WERI-Rb-1 (cell line): ENCODE results near the gene PPP1R12A.
"Not testable (repeated sequence)": the region's sequence is repeated elsewhere in the genome, so short reads cannot be mapped to it uniquely, and the experiment has no call there.

Experiments
- DNase-seq: peaks from one replicate; pipeline ENCODE4 v3.0.0-alpha.2; 2020
- H3K27ac ChIP-seq: fragments of 250-450 bp; sonication (Bioruptor Pico); 2 replicates; pipeline ENCODE4 v1.5.1; 2020; ENCODE audit warnings: mild to moderate bottlenecking, moderate library complexity
- H3K27me3 ChIP-seq: fragments of 250-450 bp; sonication (Bioruptor Pico); 2 replicates; pipeline ENCODE4 v1.5.1; 2021; ENCODE audit warnings: mild to moderate bottlenecking, low read depth, moderate library complexity; ENCODE audit not compliant: insufficient read depth, severe bottlenecking
- H3K36me3 ChIP-seq: fragments of 250-450 bp; sonication (Bioruptor Pico); 2 replicates; pipeline ENCODE4 v1.5.1; 2020; ENCODE audit warnings: mild to moderate bottlenecking, moderate library complexity
- H3K4me3 ChIP-seq: 2 replicates; pipeline ENCODE4 v1.5.1; 2011; ENCODE audit warnings: low read depth, mild to moderate bottlenecking, control low read depth, low read length
- H3K9me3 ChIP-seq: fragments of 250-450 bp; sonication (Bioruptor Pico); 2 replicates; pipeline ENCODE4 v1.5.1; 2021; ENCODE audit warnings: mild to moderate bottlenecking, moderate library complexity; ENCODE audit not compliant: severe bottlenecking
- TF ChIP-seq, protein P1 (sequence below): IDR thresholded peaks from 2 replicates; pipeline ENCODE4 v1.5.1; 2011; ENCODE audit warnings: low read depth, mild to moderate bottlenecking, control low read depth, inconsistent platforms, low read length

PPP1R12A gene

DNA sequence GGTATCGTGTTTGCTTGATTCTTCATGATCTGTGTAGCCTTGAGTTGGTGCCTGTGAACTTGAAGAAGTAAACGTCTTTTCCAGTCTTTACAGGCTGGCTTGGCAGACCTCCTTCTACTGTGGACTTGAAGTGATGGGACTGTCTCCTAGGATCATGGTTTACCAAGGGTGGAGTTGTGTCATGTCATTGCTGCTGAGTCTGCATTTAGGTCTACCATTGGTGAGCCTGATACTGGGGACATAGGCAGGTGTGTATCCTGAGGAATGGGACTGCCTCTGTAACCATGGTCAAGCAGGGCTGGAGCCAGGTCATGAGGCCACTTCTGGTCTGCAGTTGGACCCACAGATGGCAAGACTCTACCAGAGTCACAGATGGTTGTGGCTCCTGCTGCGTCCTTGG lies 20.7 kb upstream of the PPP1R12A start:
- H3K27ac ChIP-seq, result no peak overlapping the region
- no peaks in the 10 kb centered on the region for H3K9me3 ChIP-seq
- H3K27me3 ChIP-seq, result no peaks in the 10 kb centered on the region
- H3K36me3 ChIP-seq, result no peaks in the 10 kb centered on the region
- TF ChIP-seq, protein P1, sequence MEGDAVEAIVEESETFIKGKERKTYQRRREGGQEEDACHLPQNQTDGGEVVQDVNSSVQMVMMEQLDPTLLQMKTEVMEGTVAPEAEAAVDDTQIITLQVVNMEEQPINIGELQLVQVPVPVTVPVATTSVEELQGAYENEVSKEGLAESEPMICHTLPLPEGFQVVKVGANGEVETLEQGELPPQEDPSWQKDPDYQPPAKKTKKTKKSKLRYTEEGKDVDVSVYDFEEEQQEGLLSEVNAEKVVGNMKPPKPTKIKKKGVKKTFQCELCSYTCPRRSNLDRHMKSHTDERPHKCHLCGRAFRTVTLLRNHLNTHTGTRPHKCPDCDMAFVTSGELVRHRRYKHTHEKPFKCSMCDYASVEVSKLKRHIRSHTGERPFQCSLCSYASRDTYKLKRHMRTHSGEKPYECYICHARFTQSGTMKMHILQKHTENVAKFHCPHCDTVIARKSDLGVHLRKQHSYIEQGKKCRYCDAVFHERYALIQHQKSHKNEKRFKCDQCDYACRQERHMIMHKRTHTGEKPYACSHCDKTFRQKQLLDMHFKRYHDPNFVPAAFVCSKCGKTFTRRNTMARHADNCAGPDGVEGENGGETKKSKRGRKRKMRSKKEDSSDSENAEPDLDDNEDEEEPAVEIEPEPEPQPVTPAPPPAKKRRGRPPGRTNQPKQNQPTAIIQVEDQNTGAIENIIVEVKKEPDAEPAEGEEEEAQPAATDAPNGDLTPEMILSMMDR, result no peak
- no peak overlapping the region for H3K4me3 ChIP-seq
- no peak for DNase-seq

DNA sequence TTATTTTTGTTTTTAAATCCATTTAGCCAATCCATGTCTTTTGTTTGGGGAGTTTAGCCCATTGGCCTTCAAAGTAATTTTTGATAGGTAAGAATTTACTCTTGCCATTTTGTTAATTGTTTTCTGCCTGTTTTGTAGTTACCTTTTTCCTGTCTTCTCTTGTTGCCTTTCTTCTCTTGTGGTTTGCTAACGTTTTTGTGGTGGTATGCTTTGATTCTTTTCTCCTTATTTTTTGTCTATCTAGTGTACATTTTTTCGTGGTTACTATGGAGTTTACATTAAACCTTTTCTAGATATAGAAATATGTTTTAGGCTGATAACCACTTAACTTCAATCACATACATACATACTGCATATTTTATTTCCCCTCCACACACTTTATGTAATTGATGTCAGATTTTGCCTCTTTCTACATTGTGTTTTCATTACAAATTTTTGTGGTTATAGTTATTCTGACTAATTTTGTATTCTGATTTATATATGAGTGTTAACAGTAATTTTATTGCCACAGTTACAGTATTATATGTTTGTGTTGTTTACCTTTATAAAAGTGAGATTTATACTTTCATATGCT lies 19.2 kb upstream of the PPP1R12A start:
- DNase-seq, result no peak
- TF ChIP-seq, protein P1, result no peak
- Histone ChIP-seq H3K36me3 (no peaks in the 10 kb centered on the region), H3K4me3 (no peak overlapping the region), H3K27ac (no peak overlapping the region), H3K9me3 (no peaks in the 10 kb centered on the region), H3K27me3 (no peaks in the 10 kb centered on the region)

DNA sequence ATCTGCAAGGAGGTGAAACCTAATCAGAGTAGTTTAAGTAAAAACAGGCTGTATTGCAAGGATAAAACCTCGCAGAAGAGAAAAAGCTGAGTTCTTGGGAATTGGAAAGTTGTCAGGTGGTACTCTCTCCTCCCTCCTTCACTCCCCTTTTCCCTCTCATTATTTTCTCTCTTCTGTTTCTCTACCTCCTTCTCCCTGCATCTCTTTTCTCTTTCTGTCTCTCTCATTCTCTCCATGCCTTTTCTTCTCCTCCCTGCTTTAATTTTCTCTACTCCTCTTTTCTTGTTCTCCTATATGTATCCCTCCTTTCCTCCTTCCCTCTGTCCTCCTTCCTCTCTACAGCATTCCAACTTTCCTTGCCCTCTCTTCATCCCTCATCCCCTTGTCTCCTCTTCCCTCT lies 14.2 kb upstream of the PPP1R12A start:
- no peaks in the 10 kb centered on the region for H3K36me3 ChIP-seq
- no peak for DNase-seq
- no peaks in the 10 kb centered on the region for H3K9me3 ChIP-seq
- H3K4me3 ChIP-seq, result no peak overlapping the region
- TF ChIP-seq, protein P1, result no peak
- no peak overlapping the region for H3K27ac ChIP-seq
- H3K27me3 ChIP-seq, result no peaks in the 10 kb centered on the region

DNA sequence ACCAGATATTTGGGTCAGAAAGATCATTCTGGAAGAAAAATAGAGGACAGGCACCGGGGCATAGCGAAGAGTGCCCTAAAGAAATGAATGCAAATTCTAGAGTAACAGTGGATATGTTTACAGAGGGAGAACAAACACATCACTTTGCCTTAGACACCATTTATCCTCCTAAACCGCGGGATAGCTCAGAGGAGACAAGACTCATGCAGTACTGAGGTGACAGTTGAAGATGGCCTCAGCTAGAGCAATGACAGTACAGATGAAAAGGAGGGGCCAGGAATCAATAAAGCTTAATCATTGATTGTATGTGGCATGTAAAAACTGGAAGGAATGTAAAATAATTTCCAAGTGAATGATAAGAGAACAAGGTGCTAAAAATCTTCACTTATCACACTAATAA lies 10.5 kb upstream of the PPP1R12A start:
- Histone ChIP-seq H3K27me3 (no peaks in the 10 kb centered on the region), H3K27ac (no peak overlapping the region), H3K9me3 (no peaks in the 10 kb centered on the region), H3K36me3 (no peaks in the 10 kb centered on the region), H3K4me3 (no peak overlapping the region)
- TF ChIP-seq, protein P1, result no peak
- DNase-seq, result no peak

DNA sequence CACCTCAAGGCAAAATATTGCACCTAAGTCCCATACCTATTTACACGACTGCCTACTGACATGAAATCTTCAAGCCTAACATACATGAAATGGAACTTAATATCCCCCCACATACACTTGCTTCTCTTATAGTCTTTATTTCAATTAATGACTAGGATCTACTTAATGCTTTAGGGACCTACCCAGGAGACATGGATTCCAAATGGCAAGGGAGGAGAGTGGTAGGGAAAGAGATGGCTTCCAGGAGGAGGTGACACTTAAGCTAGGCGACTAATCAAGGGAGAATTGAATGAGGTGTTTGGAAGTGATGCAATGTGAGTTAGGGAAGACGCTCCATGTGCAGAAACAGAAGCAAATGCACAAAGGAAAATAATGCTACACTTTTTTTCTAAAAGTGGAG lies 9.7 kb upstream of the PPP1R12A start:
- Histone ChIP-seq H3K27ac (no peak overlapping the region), H3K4me3 (no peak overlapping the region), H3K27me3 (no peaks in the 10 kb centered on the region), H3K36me3 (no peaks in the 10 kb centered on the region), H3K9me3 (no peaks in the 10 kb centered on the region)
- no peak for DNase-seq
- TF ChIP-seq, protein P1, result no peak

DNA sequence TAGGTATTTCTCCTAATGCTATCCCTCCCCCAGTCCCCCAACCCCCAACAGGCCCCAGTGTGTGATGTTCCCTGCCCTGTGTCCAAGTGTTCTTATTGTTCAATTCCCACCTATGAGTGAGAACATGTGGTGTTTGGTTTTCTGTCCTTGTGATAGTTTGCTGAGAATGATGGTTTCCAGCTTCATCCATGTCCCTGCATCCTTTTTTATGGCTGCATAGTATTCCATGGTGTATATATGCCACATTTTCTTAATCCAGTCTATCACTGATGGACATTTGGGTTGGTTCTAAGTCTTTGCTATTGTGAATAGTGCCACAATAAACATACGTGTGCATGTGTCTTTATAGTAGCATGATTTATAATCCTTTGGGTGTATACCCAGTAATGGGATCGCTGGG lies 7.9 kb upstream of the PPP1R12A start:
- not testable (repeated sequence) for H3K27me3 ChIP-seq, H3K4me3 ChIP-seq, DNase-seq, H3K9me3 ChIP-seq, H3K27ac ChIP-seq, H3K36me3 ChIP-seq
